Measurements from ENCODE around the gene ZNF85.
"Not testable (repeated sequence)": the region's sequence is repeated elsewhere in the genome, so short reads cannot be mapped to it uniquely, and the experiment has no call there.

GRCh38 chr19:20992788-20993187 is 69.7 kb downstream of the ZNF85 start:
- not testable (repeated sequence) for TF ChIP-seq CTCF (IDR thresholded peaks at IDR 0.05; ENCODE audit: insufficient read depth, low read length); REST (IDR thresholded peaks at IDR 0.05; ENCODE audit: insufficient replicate concordance, low read depth); GABPA (IDR thresholded peaks at IDR 0.05; ENCODE audit: low read depth); POLR2AphosphoS5 (IDR thresholded peaks at IDR 0.05; ENCODE audit: low read depth); SPI1 (IDR thresholded peaks at IDR 0.05; ENCODE audit: borderline replicate concordance, low read depth)

Measured in HL-60 (cell line).